Measurements from ENCODE around the gene AHSG. TPM values are rescaled to one million over a fixed set of nuclear protein-coding genes. Genes with fewer than 3 reads are reported as not detected.

AHSG gene
- total and polyA plus RNA-seq, 9 donors = 0.25 to 1.7 TPM; not detected in 7

GRCh38 chr3:186624598-186624997 is 11.7 kb downstream of the AHSG start:
- H3K9me3 ChIP-seq = no peaks in the 10 kb centered on the region
- no peak overlapping the region for H3K4me3 ChIP-seq
- no peaks in the 10 kb centered on the region for H3K36me3 ChIP-seq
- no peaks in the 10 kb centered on the region for H3K4me1 ChIP-seq (ENCODE audit: insufficient read depth)
- DNase-seq = no peak
- no peak overlapping the region for H3K27ac ChIP-seq
- H3K27me3 ChIP-seq = no peaks in the 10 kb centered on the region
- TF ChIP-seq EP300 (IDR thresholded peaks at IDR 0.05) (no peak), POLR2A (IDR thresholded peaks at IDR 0.05) (no peak)
- TF ChIP-seq, protein P1, sequence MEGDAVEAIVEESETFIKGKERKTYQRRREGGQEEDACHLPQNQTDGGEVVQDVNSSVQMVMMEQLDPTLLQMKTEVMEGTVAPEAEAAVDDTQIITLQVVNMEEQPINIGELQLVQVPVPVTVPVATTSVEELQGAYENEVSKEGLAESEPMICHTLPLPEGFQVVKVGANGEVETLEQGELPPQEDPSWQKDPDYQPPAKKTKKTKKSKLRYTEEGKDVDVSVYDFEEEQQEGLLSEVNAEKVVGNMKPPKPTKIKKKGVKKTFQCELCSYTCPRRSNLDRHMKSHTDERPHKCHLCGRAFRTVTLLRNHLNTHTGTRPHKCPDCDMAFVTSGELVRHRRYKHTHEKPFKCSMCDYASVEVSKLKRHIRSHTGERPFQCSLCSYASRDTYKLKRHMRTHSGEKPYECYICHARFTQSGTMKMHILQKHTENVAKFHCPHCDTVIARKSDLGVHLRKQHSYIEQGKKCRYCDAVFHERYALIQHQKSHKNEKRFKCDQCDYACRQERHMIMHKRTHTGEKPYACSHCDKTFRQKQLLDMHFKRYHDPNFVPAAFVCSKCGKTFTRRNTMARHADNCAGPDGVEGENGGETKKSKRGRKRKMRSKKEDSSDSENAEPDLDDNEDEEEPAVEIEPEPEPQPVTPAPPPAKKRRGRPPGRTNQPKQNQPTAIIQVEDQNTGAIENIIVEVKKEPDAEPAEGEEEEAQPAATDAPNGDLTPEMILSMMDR (IDR thresholded peaks at IDR 0.05) = no peak
- intact Hi-C loops (cut with DNase I) = no loop called here
- 74 to 85% (median 74%) methylated on average over 4 of the region's 4 CpGs for WGBS, 3 donors

DNA sequence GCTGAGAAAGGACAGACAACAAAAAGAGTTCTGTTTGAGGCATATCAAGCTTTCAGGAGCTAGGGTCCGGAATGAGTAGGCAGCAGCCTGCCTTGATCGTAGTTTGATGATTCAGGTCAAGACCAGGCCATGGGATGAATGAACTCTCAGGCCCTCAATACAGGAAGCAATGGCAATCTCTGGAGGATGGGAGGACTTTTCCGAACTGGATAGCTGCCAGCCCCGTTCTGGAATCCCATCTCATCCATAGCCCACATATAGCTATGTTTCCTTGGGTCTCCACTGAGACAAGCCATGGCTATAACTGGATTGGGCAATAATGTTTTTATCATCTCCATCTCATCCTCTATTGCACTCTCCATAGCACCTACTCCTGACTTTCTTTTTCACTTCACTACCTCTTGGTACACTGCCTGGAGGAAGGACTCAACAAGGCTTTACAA is 12.8 kb downstream of the AHSG start:
- H3K36me3 ChIP-seq = no peaks in the 10 kb centered on the region
- 60 to 82% (median 70%) methylated on average over 4 of the region's 4 CpGs for WGBS, 3 donors
- no peak overlapping the region for H3K27ac ChIP-seq
- H3K4me1 ChIP-seq (ENCODE audit: insufficient read depth) = no peaks in the 10 kb centered on the region
- TF ChIP-seq, protein P1 (IDR thresholded peaks at IDR 0.05) = no peak
- no peak for TF ChIP-seq EP300 (IDR thresholded peaks at IDR 0.05)
- TF ChIP-seq POLR2A (IDR thresholded peaks at IDR 0.05) = no peak
- no peaks in the 10 kb centered on the region for H3K9me3 ChIP-seq
- intact Hi-C loops (cut with DNase I) = no loop called here
- H3K27me3 ChIP-seq = no peaks in the 10 kb centered on the region
- no peak for DNase-seq
- H3K4me3 ChIP-seq = no peak overlapping the region

GRCh38 chr3:186626254-186626847 is 13.5 kb downstream of the AHSG start:
- H3K4me3 ChIP-seq = no peak overlapping the region
- no peak overlapping the region for H3K27ac ChIP-seq
- H3K27me3 ChIP-seq = no peaks in the 10 kb centered on the region
- no peaks in the 10 kb centered on the region for H3K9me3 ChIP-seq
- no peaks in the 10 kb centered on the region for H3K36me3 ChIP-seq
- H3K4me1 ChIP-seq (ENCODE audit: insufficient read depth) = no peaks in the 10 kb centered on the region
- TF ChIP-seq EP300 (IDR thresholded peaks at IDR 0.05) (no peak), POLR2A (IDR thresholded peaks at IDR 0.05) (no peak)
- TF ChIP-seq, protein P1 (IDR thresholded peaks at IDR 0.05) = no peak
- 61 to 70% (median 63%) methylated on average over 7 of the region's 7 CpGs for WGBS, 3 donors
- DNase-seq = no peak
- intact Hi-C loops (cut with DNase I) = no loop called here

- Histone ChIP-seq H3K4me3 (no peak overlapping the region), H3K36me3 (no peaks in the 10 kb centered on the region), H3K4me1 (ENCODE audit: insufficient read depth) (no peaks in the 10 kb centered on the region), H3K27me3 (no peaks in the 10 kb centered on the region), H3K27ac (no peak overlapping the region), H3K9me3 (no peaks in the 10 kb centered on the region)
- intact Hi-C loops (cut with DNase I) = no loop called here
- TF ChIP-seq, protein P1 (IDR thresholded peaks at IDR 0.05) = no peak
- TF ChIP-seq POLR2A (IDR thresholded peaks at IDR 0.05) = no peak
- no peak for TF ChIP-seq EP300 (IDR thresholded peaks at IDR 0.05)
- no peak for DNase-seq
- WGBS, 3 donors = 59 to 80% (median 63%) methylated on average over 7 of the region's 7 CpGs
Observed at GRCh38 chr3:186627852-186628414, 15.1 kb downstream of the AHSG start.
